ENCODE measurements around the gene DAPK2.
"Not testable (repeated sequence)": the region's sequence is repeated elsewhere in the genome, so short reads cannot be mapped to it uniquely, and the experiment has no call there.

DAPK2 gene

GRCh38 chr15:63977119-63977518 lies 69.2 kb downstream of the DAPK2 start:
- no peak for DNase-seq

- DNase-seq: no peak
Measured at GRCh38 chr15:63974021-63974420, 72.3 kb downstream of the DAPK2 start.

- no peak for DNase-seq
Measured at GRCh38 chr15:63973212-63974009, 72.9 kb downstream of the DAPK2 start.

- no peak for DNase-seq
Measured at GRCh38 chr15:63972801-63973200, 73.5 kb downstream of the DAPK2 start.

GRCh38 chr15:63971904-63972303 lies 74.4 kb downstream of the DAPK2 start:
- no peak for DNase-seq

GRCh38 chr15:63971427-63971805 lies 74.9 kb downstream of the DAPK2 start:
- DNase-seq: no peak

GRCh38 chr15:63970621-63971426 lies 75.5 kb downstream of the DAPK2 start:
- DNase-seq: no peak

GRCh38 chr15:63969652-63970421 lies 76.4 kb downstream of the DAPK2 start:
- DNase-seq: no peak

- DNase-seq: peak in 2 of 56 donors; percentile 5 to 26
Measured at GRCh38 chr15:63968700-63969099, 77.6 kb downstream of the DAPK2 start.

- no peak for DNase-seq
Measured at GRCh38 chr15:63968122-63968524, 78.2 kb downstream of the DAPK2 start.

GRCh38 chr15:63967616-63968015 lies 78.7 kb downstream of the DAPK2 start:
- DNase-seq: no peak

GRCh38 chr15:63962947-63963721 lies 83.2 kb downstream of the DAPK2 start:
- DNase-seq: not testable (repeated sequence)

- no peak for DNase-seq
Measured at GRCh38 chr15:63953524-63953923, 92.8 kb downstream of the DAPK2 start.

- no peak for DNase-seq
Measured at GRCh38 chr15:63950911-63951481, 95.3 kb downstream of the DAPK2 start.

GRCh38 chr15:63948971-63949370 lies 97.3 kb downstream of the DAPK2 start:
- no peak for DNase-seq

- DNase-seq: no peak
Measured at GRCh38 chr15:63948436-63948835, 97.8 kb downstream of the DAPK2 start.

- DNase-seq: no peak
Measured at GRCh38 chr15:63947228-63947627, 99.1 kb downstream of the DAPK2 start.

- DNase-seq: no peak
Measured at GRCh38 chr15:63946524-63947065, 99.7 kb downstream of the DAPK2 start.

GRCh38 chr15:63945838-63946298 lies 100.4 kb downstream of the DAPK2 start:
- DNase-seq: no peak
